HEK293 (cell line): ENCODE data around the gene SH2D2A.

Source experiments
- CTCF ChIP-seq: fragments of 450-650 bp; formaldehyde crosslinking; IDR thresholded peaks from 2 replicates; pipeline ENCODE4 v1.5.1; 2016; ENCODE audit warnings: missing biosample characterization, missing genetic modification characterization
- PBX3 ChIP-seq: sonication (generic); formaldehyde crosslinking; IDR thresholded peaks from 2 replicates; pipeline ENCODE4 v1.8.1; 2022; ENCODE audit warnings: mild to moderate bottlenecking, moderate library complexity, missing genetic modification reagents
- RBAK ChIP-seq: fragments of 450-650 bp; formaldehyde crosslinking; IDR thresholded peaks from 2 replicates; pipeline ENCODE4 v1.5.1; 2016; ENCODE audit warnings: missing biosample characterization, missing genetic modification characterization
- REST ChIP-seq: fragments of 450-650 bp; formaldehyde crosslinking; IDR thresholded peaks from 2 replicates; pipeline ENCODE4 v1.5.1; 2016; ENCODE audit warnings: missing biosample characterization, missing genetic modification characterization
- ZBTB44 ChIP-seq: fragments of 450-650 bp; IDR thresholded peaks from 2 replicates; pipeline ENCODE4 v1.5.1; 2018; ENCODE audit warnings: missing biosample characterization, mild to moderate bottlenecking, missing genetic modification characterization
- ZBTB8A ChIP-seq: fragments of 450-650 bp; formaldehyde crosslinking; IDR thresholded peaks from 2 replicates; pipeline ENCODE4 v1.5.1; 2016; ENCODE audit warnings: missing biosample characterization, missing genetic modification characterization
- ZNF274 ChIP-seq, 2 experiments: fragments of 200-500 bp in 1 of 2; fragments of 450-650 bp in 1 of 2; sonication (Bioruptor generic) in 1 of 2; formaldehyde crosslinking in 1 of 2; IDR thresholded peaks; 2 replicates each; pipeline versions ENCODE4 v1.5.1 to v1.6.1; 2014 to 2016; ENCODE audit warnings: borderline replicate concordance in 1 of 2, inconsistent platforms in 1 of 2, low read length in 1 of 2, missing biosample characterization in 1 of 2, missing genetic modification characterization in 1 of 2
- ZNF280D ChIP-seq: fragments of 450-650 bp; formaldehyde crosslinking; IDR thresholded peaks from 2 replicates; pipeline ENCODE4 v1.5.1; 2016; ENCODE audit warnings: missing biosample characterization, missing genetic modification characterization
- ZNF791 ChIP-seq: fragments of 450-650 bp; formaldehyde crosslinking; IDR thresholded peaks from 2 replicates; pipeline ENCODE4 v1.5.1; 2016; ENCODE audit warnings: missing biosample characterization, missing genetic modification characterization

- TF ChIP-seq RBAK (no peak), CTCF (no peak), REST (tag by site-specific recombination) (no peak), ZNF274 (IDR thresholded peaks at IDR 0.05; ENCODE audit: low read length) (no peak), ZNF274 (tag by site-specific recombination; IDR thresholded peaks at IDR 0.05; ENCODE audit: borderline replicate concordance) (no peak), ZBTB8A (no peak), ZNF280D (no peak), PBX3 (CRISPR knock-in tag) (no peak), ZNF791 (tag by site-specific recombination) (no peak), ZBTB44 (tag by site-specific recombination) (no peak)
These were observed 35.2 kb upstream of the SH2D2A start for GRCh38 chr1:156851779-156852417.
